ENCODE results near the gene THAP7.
A peak's percentile ranks its signal among the peaks of the same experiment; 100 is the strongest.

THAP7 gene

DNA sequence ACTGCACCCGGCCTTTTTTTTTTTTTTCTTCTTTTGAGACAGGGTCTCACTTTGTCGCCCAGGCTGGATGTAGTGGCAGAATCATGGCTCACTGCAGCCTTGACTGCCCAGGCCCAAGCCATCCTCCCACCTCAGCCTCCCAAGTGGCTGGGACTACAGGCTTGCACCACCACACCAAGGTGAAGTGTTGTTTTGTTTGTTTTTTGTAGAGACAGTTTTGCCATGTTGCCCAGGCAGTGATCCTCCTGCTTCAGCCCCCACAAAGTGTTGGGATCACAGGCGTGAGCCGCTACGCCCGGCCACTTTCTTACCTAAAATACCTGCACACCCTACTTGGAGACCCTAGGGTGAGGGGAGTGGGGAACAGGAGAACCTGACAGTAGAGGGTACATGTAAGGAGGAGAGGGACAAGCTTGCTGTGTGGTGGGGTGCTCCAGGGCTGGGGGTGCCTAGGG lies 39.4 kb downstream of the THAP7 start:
- no peak for DNase-seq

- DNase-seq, result no peak
Measured at GRCh38 chr22:20960609-20961008, 41.3 kb downstream of the THAP7 start.

GRCh38 chr22:20959578-20960461 lies 42.1 kb downstream of the THAP7 start:
- no peak for DNase-seq

- DNase-seq, result peak in 1 of 2 donors; percentile 11
Measured at GRCh38 chr22:20957683-20958431, 44.1 kb downstream of the THAP7 start.

DNA sequence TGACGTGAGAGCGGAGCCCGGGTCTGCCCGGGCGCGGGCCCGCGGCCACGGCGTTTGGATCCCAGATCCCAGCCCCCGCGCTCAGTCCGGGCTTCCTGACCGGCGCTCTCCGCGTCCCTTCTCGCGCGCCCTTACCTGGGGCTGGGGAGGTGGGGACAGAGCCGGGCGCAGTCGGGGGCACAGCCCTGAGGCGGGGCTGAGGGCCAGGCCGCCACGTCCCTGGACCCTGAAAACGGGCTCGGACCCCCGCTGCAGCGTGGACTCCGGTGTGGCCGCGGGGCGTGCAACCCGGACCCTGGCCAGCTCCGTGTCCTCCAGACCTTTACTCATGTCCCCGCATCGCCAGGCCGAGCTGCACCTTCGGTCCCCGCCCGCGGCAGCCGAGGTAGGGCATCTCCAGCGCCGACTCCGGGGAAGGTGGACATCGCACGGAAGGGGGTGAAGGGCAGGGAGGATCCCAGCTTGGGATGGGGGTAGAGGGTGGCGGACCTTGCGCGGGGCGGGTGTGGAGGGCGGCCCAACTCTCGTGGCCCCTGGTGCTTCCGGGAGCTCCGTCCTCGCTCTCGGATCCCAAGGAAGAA lies 44.7 kb downstream of the THAP7 start:
- no peak for DNase-seq

- DNase-seq, result no peak
Measured at GRCh38 chr22:20956258-20957101, 45.4 kb downstream of the THAP7 start.

DNA sequence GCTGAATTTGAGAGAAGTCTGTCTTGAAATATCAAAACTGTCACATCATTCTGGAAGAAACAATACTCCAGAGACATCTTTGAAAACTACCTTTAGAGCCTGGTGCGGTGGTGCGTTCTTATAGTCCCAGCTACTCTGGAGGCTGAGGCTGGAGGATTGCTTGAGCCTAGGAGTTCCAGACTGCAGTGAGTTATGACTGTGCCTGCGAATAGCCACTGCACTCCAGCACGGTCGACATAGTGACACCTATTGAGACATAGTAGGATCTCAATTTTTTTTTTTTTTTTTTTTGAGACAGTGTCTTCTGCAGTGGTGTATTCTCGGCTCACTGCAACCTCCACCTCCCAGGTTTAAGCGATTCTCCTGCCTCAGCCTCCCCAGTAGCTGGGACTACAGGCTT lies 46.4 kb downstream of the THAP7 start:
- DNase-seq, result no peak

DNA sequence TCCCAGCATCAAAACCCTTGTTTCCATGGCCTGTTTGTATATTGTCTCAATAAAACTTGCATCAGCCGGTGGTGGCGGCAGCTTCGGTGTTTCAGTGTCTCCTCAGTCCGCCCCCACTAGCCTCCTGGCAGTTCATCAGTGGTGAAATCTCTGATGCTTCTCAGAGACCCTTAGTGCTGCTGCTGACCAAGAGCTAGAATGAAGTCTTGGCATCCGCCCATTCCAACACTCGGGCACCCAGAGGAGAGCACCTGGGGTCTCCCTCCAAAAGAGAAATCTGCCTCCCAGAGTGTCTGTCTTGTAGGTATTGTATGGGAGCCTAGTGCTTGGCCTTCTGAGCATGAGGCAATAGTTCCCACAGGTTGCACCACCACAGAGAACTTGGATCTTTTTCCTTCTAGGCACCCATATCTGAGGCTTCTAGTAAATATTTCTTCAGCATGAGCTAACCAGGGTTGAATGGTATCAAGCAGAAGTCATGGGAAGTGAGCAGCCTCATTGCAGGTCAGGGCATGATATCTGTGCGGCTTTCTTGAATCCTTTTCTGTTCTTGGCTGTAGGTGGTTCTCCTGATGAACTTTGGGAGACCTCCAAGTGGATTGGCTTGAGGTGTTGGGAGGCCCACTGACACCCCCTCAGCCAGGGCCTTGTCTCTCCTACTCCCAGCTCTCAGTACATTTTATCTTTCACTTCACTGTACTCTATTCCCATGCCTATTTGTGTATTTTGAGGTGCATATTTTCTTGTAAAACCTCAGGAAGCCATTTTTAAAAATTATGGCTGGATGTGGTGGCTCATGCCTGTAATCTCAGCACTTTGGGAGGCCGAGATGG lies 48.0 kb downstream of the THAP7 start:
- no peak for DNase-seq

DNA sequence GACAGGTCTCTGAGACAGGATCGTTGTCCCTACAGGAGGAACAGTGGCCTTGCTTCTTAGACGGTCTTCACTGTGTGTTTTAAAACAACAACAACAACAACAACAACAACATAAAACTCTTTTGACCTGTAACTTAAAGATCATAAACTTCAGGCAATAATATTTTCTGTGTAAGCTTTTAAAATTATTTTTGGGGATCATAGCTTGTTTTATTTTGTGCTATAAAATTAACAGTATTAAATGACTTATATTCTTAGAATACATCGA lies 48.6 kb downstream of the THAP7 start:
- DNase-seq, result no peak

GRCh38 chr22:20952544-20953341 lies 49.2 kb downstream of the THAP7 start:
- DNase-seq, result no peak

DNA sequence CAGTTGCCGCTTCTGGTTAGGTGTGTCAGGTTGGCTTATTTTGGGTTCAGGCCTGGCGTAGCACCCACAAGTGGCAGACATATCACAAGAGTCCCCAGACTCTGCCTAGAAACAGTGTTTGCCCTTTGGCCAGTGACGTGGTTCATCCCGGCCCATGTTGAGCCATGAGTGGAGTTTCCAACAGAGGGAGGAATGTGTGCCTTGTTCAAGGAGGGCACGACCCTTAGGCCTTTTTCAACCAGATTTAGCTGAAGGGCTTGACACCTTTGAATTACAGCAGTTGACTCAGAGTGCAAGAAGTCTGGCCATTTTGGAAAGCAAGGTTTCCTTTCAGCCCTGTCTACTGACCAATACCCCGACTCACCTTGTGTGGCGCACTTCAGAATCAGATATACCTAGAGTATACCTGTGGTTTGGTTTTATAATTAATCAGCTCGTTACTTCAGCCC lies 50.0 kb downstream of the THAP7 start:
- DNase-seq, result no peak

DNA sequence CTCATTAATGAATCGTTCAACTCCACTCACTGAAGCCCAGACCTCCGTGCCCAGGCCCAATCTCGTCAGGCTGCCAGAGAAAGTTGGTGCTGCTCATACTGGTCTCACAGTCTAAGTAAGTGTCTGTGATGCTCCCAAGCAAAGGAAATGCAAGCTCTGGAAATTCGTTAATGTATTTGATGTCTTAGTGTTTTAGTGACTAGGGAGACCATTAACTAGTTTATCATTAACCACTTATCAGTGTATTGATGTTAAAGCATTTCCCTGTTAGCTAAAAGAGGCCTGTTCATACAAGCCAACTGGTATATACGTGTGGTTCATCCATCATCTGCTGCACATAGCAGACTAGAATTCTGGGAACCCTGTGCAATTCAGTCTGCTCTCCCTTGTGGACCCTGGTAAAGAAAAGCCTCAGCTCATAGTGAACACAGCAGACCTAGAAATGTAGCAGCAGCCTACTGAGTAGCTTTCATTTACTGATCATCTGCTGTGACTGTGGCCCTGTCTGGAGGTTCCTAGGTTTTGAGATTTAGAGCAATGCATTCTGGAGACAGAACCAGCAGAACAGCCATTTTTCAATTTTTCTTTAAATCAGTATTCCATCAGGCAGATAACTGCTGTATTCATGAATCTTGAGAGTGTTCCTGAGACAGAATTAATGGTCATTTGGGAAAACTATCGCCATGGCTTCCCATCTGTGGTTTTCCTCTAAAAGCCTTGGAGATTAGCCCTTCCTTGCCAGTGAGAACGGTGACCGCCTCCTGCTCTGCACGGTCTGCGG lies 50.6 kb downstream of the THAP7 start:
- DNase-seq, result no peak

GRCh38 chr22:20949698-20950183 lies 52.2 kb downstream of the THAP7 start:
- DNase-seq, result no peak
